Stimulated activated CD4-positive, alpha-beta T cell treated with anti-CD3 and anti-CD28 coated beads, TNF-alpha, amount 100 ng/mL, for 1 hour (primary cell): ENCODE data around the gene APOL4.
"Not testable (repeated sequence)": the region's sequence is repeated elsewhere in the genome, so short reads cannot be mapped to it uniquely, and the experiment has no call there.

Experiments used
- DNase-seq, 3 donors: peaks; one replicate each; pipeline ENCODE4 v3.0.0-alpha.2; 2020; ENCODE audit warnings: low read depth in 3 of 3, low spot score in 1 of 3

The APOL4 gene

DNA sequence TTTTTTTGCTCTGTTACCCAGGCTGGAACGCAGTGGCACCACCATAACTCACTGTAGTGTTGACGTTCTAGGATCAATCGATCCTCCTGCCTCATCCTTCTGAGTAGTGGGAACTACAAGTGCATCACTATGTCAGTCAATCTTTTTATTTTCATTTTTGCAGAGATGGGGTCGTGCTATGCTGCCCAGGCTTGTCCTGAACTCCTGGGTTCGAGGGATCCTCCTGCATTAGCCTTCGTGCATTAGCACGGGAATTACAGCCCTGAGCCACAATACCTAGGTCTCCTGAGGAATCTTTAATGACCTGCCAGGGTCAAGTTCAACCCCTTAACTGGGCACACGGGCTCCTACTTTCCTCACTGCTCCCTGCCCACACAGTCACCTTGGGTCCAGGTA lies 45.5 kb downstream of the APOL4 start:
- no peak for DNase-seq

DNA sequence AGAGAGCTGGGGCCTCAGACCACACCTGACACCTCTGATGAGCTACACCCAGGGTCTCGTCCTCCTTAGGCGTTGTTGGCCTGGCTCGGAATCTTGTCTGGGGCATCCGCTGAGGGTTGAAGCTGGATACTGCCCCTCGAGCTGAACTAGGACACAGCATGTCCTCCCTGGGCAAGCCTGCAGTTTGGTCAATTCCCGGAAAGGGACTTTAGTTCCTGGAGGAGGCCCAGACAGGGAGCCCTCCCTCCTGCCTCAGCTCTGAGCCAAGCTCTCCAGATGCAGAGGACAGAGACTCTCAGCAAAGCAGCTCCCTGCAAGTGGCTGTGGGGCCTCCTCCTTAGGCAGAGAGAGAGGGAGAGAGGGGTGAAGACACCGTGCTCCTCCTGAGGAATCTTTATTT lies 45.9 kb downstream of the APOL4 start:
- no peak for DNase-seq

DNA sequence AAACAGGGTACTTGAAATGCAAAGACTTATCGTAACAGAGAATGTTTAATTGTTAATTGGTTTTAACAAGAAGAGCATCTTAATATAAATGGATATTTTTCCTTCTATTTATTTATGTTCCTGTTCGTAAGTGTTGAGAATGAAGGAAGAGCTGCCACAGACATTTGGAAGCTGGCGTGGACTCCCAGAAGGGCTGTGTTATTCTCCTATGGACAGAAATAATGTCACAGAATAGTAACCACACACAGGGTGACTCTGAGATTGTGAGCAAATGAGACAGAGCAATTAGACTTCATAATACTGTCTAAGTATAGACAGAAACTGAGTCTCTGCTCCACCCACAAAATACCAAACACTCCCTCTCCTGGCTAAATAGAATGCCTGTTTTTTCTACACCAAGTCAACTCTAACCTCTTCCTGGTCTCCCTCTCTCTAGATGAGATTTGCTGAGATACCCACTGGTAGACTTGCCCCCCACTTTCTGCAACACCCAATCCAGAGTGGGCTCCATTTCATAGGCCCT lies 47.1 kb downstream of the APOL4 start:
- no peak for DNase-seq

DNA sequence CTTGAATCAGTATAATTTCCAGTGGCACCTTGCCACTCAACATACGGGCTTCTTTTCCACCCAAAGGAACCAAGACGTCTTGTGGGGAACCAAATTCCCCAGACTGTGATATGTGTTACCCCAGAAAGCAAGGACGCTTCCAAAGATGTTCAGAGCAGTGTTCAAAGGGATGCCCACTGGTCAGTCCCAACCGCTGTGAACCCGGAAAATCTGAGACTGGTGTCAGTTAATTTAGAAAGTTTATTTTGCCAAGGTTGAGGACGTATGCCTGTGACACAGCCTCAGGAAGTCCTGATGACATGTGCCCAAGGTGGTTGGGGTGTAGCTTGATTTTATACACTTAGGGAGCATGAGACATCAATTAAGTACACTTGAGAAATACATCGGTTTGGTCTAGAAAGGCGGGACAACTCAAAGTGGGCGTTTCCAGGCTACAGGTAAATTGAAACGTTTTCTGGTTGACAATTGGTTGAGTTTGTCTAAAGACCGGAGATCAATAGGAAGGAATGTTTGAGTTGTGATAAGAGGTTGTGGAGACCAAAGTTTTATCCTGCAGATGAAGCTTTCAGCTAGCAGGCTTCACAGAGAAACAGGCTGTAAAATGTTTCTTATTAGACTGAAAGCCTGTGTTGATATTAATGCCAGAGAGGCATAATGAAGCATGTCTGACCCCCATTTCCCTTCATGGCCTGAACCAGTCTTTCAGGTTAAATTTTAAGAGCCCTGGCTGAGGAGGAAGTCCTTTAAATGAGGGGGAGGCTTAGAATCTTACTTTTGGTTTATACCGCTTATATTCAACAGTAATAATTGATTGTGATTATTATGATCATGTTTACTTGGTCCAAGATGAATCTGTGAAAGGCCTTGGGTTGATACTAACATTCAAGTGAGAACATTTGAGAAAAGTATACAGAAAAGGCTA lies 47.8 kb downstream of the APOL4 start:
- no peak for DNase-seq

DNA sequence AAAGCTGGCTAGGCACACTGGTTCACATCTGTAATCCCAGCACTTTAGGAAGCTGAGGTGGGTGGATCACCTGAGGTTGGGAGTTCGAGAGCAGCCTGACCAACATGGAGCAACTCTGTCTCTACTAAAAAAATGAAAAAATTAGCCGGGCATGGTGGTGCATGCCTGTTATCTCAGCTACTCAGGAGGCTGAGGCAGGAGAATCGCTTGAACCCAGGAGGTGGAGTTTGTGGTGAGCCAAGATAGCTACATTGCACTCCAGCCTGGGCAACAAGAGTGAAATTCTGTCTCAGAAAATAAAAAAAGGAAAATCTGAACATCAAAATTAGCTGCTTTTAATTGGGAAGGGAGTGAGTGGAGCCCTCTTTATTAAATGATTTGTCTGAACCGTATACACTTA lies 48.8 kb downstream of the APOL4 start:
- DNase-seq: not testable (repeated sequence)

DNA sequence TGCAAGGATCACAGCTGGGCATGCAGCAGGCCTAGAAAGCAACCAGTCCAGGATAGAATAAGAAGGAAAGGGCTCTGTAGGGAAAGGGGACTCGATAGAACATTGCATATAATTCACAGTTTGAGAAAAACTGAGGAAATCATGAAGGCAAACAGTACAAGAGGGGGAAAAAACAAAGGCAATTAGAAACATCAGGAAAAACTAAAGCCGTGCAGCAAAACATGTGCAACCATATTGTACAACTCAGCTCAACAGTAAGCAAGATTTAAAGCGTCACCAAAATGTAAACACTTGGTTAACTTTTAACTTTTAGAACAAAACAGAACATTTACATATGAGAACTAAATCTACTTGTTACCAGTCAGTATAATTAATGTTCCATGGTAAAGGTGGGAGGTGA lies 49.5 kb downstream of the APOL4 start:
- no peak for DNase-seq

DNA sequence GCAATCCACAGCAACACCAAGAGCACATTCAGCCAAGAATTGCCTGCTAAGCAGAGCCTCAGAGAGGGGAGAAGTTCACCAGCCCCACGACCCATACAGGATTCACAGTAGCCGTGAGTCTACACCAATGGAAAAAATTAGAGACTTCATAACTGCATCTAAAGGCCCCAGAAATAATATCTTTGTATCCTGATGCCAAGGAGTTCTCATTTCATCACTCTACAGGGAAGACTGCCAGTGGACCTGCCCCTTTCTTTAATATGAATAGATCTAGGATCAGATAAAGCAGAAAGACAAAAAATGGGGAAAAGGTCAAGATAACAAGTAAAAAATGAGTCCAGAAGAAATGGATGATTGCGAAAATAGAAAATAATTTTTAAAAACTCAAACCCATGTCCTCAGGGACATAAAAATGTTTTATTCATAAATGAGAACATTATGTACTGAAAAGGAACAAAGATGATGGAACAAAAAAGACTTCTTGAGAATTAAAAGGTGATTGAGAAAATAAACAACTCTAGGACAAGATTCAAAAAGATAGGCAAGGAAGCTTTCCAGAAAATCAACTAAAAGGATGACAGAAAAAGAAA lies 50.5 kb downstream of the APOL4 start:
- no peak for DNase-seq

DNA sequence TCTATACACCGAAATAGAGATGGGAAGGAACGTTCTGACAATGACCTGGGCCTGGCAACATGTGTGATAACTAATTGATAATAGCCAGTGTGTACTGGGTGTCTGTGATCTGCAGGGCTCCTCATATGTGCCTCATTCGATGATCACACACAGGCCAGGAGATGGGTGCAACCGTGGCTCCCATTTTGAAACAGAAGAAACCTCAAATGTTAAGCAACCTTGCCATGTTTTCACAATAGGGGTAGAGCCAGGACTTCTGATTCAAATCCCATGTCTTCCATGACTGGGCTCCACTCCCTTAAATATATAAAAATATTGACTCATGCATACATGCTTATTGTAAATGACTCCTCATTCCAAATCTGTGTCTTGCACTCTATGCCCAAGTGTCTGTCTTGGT lies 52.2 kb downstream of the APOL4 start:
- DNase-seq: no peak

DNA sequence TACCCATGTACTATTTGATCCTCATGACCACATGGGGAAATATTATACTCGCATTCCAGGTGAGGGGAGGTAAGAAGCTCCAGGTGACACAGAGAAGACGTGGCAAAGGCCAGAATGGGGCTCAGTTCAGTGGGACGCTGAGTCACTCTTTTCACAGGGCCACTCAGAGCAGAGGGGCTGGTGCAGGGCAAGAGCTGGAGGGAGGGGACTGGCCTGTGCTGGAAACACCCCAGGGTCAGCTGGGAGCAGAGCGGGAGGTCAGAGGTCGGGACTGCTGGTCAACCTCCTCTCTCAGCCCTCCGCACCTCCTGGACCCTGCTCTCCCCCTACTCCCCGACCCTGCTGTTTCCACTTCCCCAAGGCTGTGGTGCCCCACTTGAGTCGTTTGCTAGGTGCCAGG lies 53.2 kb downstream of the APOL4 start:
- no peak for DNase-seq

DNA sequence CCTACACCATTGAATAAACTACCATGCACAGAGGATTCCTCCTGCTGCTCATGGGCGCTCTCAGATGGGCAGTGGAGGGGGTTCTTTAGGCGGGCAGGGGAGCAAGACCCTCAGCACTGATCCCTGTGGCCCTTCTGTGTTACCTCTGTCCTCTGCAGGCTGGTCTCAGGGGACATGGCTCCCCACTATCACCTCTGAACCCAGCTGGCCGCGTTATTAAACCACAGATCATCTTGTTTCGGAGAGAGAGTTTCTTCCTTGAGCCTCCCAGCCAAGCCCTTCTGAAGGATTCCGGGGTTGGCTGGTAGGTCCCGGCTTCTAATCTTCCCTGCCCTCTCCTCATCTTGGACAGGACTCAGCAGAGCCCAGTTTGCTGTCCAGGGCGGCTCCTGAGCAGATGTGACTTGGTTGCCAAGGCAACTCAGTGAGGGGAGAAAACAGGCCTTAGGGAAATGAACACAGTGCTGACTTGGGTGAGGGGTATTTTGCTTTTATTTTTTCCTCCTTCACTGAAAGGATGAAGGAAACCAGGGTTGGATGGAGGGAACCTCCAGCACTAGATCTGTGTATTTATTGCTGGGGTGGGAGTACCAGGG lies 54.3 kb downstream of the APOL4 start:
- DNase-seq: no peak

DNA sequence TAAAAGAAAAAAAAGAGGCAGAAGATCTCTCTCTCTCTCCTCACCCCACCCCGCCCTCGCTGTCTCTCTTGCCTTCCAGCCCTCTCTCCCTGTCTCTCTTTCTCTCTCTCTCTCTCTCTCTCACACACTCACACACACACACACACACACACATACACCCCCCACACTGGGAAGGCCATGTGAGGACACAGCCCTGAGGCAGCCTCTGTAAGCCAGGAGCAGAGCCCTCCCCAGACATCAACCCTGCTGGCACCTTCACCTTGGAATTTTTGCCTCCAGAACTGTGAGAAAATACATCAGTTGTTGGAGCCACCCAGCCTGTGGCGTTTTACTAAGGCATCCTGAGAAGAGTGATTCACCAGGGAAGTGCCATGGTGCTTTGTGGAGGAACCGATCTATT lies 55.7 kb downstream of the APOL4 start:
- no peak for DNase-seq

DNA sequence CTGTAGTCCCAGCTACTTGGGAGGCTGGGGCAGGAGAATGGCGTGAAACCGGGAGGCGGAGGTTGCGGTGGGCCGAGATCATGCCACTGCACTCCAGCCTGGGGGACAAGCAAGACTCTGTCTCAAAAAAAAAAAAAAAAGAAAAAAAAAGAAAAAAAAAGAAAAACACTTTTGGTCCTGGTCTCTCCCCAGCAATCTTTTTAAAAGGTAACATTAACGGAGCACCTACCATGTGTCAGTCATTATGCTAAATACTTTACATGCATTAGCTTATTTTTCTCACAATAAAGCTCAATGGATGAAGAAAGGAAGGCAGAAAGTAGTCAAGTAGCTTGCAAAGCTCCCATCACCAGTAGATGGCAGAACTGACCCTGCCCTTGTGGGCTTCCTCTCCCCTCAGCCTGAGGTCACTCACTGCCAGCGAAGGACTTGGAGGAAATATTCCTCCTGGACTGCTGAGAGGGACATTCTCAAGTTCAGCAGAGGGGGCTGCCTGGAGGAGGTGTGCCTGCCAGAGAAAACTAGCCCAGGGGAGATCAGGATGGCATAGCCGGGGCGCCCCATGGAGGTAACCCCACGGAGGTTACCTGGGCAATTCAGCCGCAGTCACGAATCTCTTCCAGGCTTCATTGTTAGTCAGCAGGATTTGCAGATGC lies 56.6 kb downstream of the APOL4 start:
- DNase-seq: no peak

DNA sequence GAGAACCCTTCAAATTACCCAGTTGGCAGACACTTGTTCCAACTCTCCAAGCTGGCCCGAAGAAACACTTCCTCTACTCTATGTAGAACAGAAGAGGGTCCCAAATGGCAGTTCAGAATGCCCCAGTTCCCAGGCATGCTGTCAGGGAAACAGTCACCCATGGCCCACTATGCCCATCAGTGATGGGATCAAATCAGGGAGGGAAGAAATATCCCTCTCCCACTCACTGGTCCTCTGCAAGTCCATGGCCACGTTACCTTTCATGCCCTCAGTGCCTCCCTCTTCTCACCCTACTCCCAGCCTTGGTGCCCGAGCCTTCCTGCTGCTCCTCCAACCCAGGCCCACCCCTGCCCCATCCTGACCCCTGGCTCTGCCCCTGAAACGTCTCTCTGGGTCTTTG lies 57.7 kb downstream of the APOL4 start:
- DNase-seq: no peak

DNA sequence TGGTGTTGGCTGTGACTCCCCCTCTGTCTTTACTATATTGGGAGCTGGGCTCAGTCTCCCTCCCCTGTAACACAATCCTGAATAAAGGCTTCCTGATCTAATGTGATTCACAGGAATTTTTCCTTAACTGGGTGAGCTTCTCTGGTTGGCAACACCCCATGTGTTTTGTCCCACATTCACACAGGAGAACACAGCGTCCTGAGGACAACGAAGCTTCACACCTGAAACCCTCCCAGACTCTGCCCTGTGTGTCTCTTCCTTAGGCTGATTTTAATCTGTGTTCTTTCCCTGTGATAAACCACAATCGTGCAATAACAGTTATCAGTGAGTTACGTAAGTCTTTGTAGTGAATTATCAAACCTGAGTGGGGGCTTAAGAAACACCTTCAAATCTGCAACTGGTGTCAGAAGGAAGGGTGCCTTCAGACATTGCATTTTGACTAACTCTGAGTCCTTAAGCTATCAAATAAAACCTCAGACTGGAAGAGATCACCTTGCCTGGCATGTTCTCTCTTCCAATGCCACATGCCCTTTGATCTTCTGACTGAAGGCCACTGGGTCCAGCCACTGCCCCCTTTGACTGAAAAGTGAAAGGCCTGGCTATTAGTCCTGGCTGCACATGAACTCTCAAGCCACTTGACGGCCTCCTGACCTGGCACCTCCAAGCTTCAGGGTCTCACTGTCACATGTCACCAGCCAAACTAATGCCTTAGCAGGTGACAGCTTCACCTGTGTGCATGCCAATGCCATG lies 58.4 kb downstream of the APOL4 start:
- DNase-seq: no peak

DNA sequence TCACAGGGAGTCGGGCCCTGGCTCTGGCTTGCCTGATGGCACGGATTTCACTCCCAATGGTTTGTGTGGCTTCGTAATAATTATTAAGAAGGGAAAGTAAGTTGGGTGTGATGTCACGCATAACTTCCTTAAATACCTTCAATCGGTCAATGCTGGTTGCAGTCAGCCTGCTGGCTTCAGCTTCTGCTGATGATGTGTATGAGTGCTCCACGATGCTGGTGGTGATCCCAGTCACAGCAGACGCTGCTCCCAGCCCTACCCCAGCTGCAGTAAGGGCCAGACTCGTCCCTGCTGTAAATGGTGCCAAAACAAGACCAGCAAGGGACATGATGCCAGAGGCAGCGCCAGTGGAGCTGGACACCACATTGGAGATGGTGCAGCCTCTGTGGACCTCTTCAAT lies 60.1 kb downstream of the APOL4 start:
- no peak for DNase-seq
